ENCODE measurements around the gene FGF4.
"Not testable (repeated sequence)": the region's sequence is repeated elsewhere in the genome, so short reads cannot be mapped to it uniquely, and the experiment has no call there.

The FGF4 gene

DNA sequence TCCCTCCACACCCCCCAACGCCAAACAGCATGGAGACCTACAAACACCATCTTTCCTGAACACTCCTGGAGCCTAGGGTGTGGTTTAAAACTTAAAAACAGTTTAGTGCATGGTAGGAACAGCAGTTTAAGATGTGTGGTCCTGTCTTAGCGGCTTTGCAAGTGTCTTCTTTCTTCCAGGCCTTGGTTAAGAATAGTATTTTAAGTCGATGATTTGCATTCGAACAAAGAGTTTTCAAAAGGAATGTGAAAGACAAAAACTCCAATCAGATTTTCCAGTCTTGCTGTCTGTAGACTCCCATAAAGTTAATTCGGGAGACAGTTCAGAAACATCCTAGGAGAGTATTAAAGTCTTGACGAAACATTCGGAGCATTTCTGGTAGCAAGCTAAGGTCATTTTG is 3.7 kb downstream of the FGF4 start:
- no peak for DNase-seq

DNA sequence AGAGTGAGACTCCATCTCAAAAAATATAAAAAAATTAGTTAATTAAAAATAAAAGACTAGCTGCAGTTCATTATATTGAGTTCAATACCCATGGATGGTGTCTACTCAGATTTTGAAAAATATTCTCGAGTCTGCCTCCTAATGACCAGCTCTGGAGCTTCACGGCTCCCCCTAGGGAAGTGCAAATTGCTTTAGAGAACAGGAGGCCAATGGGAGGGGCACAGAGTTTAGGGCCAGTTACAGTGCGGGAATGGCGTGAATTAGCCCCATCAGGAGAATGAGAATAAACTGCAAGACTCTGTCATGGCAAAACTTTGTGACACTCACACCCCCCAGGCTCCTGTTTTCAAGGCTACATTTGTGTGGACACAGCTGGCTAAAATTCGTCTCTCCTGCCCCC is 4.6 kb downstream of the FGF4 start:
- no peak for DNase-seq

DNA sequence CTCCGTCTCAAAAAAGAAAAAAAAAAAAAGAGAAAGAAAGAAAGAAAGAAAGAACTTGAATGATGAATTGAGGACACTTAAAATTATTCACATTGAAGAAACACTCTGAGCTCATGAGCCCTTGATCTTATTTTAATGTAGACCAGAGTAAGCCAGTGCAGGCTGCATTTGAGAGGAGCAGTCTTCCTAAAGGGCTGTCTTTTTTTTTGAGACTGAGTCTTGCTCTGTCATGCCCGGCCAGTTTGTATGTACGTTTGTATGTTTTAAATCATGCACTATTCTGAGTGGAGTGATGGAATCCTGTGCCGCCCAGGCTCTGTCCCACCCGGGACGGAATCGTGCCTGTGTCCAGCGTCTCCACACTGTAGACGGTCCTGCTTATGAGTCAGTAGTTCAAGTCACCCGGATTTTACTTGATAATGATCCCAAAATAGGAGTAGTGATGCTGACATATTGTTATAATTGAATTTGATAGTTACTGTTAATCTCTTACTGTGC is 9.6 kb downstream of the FGF4 start:
- DNase-seq = no peak

DNA sequence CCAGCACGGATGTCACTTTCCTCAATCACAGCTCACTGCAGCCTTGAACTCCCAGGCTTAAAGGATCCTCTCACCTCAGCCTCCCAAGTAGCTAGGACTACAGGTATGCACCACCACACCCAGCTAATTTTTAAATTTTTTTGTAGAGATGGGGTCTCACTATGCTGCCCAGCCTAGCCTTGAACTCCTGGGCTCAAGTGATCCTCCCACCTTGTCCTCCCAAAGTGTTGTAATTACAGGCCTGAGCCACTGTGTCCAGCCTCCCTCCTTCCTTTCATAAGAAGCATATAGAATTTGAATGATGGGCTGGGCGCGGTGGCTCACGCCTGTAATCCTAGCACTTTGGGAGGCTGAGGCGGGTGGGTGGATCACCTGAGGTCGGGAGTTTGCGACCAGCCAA is 10.2 kb downstream of the FGF4 start:
- DNase-seq = not testable (repeated sequence)

DNA sequence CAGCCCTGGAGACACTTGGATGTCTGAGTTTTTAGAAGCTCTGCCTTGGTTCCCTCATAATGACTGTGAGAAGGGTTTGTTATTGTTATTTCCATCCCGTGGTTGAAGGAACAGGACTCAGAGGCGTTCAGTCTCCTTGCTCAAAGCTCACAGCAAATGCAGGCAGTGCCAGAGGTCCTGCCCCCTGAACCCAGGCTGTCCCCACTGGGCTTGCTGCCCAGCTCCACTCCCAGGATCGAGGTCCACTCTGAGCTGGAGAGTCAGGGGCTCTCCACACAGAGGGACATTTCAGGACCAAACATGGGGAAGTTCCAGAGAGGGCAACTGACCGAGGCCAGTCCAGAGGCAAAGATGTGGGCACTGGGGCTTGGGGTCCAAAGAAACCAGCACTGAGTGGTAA is 14.8 kb downstream of the FGF4 start:
- DNase-seq = no peak

DNA sequence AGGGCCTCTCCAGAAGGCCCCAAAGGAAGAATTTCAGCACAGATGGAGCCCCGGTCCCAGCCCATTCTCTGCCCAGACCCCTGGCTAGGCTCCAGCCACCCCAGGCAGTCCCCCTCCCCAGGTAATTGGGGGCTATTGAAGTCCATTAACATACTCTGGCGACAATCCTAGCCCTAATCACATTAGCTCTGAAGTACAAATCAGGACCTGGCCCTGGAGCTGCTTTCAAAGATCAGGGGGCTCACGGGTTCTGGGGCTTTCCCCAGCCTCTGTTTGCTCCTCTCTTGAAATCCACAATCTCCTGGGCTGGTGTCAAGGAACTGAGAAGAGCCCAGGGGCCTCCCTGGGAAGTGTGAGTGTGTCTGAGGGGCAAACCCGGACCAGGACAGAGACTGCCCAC is 22.3 kb downstream of the FGF4 start:
- DNase-seq = no peak

DNA sequence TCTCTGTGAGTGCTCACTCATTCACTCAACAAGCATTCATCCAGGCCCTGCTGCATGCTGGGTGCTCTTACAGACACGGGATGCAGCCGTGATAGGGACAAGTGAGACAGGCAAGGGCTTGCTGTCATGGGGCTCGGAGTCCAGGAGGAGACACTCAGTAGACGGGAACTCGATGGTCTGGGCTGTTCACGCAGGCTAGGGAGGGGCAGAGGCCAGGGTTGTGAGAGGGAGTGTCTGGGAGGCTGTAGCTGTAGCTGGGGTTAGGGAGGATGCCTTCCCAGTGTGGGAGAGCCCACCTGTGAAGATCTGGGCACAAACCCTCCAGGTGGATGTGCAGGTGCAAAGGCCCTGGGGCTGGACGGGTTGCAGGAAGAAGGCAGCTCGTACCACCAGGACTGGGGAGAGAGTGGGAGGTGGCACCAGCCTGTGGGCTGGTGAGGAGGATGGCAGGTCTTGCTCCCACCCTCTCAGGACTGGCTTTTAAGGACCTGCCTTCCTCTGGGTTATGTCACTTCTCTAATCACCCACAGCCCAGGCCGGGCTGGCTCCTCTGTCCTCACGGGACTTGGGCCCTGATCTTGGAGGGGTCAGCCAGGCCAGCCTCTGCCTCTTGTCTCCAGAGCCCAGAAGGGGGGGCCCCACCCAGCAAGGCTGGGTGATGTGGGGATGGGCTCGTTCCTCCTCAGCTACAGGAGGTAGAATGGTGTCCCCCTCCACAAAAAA is 24.1 kb downstream of the FGF4 start:
- DNase-seq = no peak

DNA sequence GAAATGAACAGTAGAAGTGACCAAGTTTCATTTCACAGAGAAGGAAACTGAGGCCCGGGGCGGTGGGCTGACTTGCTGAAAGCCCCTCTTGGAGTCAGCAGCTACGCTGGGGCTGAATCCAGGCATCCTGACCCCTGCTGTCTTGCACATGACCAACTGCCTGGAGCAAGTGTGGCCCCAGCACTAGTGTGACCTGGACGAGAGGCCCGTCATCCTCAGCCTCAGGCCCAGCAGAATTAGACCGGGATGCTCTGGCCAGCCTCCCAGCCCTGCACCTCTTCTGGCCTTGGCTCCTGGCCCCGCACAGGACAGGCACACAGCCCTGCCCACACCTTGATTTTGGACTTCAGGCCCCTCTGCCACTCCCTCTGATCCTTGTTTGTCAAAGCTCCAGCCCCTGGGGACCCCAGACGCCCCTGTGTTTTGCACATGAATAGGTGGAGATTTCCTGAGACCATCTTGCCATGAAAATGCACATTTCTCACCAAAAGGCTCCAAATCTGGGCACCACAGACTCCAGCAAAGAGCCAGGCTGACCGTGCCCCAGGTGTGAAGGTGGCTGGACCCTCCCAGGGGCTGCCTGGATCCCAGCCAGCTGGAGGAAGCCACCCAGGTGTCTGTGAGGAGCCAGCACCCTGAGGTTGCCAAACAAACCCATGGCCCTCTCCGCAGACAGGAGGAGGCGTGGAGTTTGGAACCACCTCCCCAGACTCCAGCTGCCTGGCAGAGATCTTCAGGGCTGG is 24.9 kb downstream of the FGF4 start:
- DNase-seq = no peak

GRCh38 chr11:69748637-69749036 is 26.5 kb downstream of the FGF4 start:
- no peak for DNase-seq

GRCh38 chr11:69746752-69747742 is 28.1 kb downstream of the FGF4 start:
- DNase-seq = no peak

DNA sequence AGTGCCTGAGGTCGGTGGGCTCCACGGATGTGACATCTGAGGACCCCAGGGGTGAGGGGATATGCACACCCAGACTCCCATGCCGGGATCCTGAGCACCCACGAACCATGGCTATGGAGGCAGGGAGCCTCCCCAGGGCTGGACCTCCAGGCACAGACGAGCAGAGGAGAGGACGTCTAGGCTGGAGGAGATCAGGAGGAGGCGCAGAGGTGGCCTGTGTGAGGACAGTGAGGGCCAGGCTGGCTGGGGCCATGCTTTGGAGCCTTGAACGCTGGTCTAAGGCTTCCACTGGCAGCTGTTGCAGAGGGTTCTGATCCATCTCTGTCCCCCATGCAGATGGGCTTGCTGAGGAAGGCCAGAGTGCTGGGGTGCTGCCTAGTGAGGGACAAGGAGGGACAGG is 29.0 kb downstream of the FGF4 start:
- no peak for DNase-seq

- no peak for DNase-seq
These were observed 29.9 kb downstream of the FGF4 start for GRCh38 chr11:69745201-69745600.

- DNase-seq = no peak
These were observed 30.7 kb downstream of the FGF4 start for GRCh38 chr11:69744435-69744834.

- DNase-seq = no peak
These were observed 40.3 kb downstream of the FGF4 start for GRCh38 chr11:69734841-69735240.

DNA sequence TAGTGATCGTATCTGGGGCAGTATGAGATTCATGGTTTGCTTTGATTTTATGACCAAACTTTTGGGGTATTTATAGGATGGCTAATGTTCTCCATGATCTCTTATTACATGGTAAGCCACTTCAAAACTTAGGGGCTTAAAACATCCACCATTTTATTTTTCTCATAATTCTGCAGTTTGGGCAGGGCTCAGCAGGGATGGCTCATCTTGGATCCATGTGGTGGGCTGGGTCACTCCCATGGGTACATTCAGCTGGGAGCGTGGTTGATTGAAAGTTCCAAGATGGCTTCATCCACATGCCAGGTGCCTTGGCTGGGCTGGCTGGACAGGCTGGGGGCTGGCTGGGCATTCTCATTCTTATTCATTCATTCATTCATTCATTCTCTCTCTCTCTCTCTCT is 40.8 kb downstream of the FGF4 start:
- DNase-seq = no peak

GRCh38 chr11:69732910-69733309 is 42.2 kb downstream of the FGF4 start:
- DNase-seq = no peak

GRCh38 chr11:69731110-69731509 is 44.0 kb downstream of the FGF4 start:
- DNase-seq = no peak

GRCh38 chr11:69730500-69730899 is 44.6 kb downstream of the FGF4 start:
- DNase-seq = no peak

- DNase-seq = no peak
These were observed 45.9 kb downstream of the FGF4 start for GRCh38 chr11:69729252-69729651.

DNA sequence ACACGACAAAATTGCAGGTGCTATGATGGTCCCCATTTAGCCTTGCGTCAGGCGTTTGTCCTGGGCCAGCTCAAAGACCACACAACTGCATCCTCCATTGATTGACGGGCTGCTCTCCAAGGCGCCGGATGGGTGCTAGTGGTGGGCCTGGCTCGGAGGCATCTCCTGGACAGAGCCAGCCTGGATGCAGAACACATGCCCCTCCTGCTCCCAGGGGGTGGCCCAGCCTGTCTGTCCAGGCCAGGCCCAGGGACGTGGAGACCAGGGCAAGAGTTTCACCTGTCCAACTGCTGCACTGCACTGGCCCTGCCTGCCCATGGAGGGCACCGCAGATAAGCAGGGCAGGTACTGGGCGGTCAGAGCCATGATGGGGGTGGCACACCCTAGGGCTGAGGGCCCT is 47.9 kb downstream of the FGF4 start:
- no peak for DNase-seq

DNA sequence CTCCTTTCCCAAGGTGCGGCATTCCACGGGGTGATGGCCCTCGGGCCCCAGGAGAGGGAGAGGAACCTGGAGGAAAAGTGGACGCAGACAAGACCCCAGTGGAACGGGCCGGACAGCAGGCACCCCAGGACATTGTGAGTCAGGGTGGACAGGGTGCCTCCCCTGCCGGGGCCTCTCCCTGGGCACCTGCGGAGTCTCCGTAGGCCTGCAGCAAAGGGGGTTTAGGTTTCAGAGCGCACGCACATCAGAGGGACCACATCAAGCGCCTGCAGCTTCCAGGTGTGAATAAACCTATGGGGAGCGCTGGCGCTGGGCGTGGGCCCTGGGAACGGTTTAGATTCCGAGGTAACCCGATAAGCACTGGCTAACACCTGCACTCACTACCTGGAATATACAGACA is 48.7 kb downstream of the FGF4 start:
- no peak for DNase-seq

GRCh38 chr11:69726019-69726418 is 49.1 kb downstream of the FGF4 start:
- DNase-seq = no peak

DNA sequence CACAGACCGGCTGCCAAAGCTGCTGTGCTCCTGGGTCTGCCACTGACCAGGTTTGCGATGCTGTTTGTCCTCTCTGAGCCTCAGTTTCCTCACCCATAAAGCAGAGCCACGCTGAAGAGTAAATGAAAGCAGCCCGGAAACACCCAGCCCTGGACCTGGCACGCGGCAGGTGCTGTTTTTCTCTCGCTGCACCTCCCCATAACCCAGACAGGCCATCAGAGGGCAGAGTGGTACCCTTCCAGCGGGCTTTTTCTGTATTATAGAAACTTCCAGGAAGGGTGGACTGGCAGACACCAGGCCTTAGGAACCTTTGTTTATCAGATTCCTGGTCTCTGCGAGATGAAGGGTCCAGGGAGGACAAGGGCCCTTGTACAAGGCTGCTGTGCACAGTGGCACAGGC is 53.4 kb downstream of the FGF4 start:
- DNase-seq = no peak
